Epidermal melanocyte (primary cell): ENCODE data around the gene MAB21L4.

Experiments
- DNase-seq: peaks from one replicate; pipeline ENCODE4 v3.0.0; 2011; ENCODE audit warnings: low spot score; ENCODE audit not compliant: insufficient read length

MAB21L4 gene

GRCh38 chr2:240896871-240897692 is 1.1 kb upstream of the MAB21L4 start:
- no peak for DNase-seq

DNA sequence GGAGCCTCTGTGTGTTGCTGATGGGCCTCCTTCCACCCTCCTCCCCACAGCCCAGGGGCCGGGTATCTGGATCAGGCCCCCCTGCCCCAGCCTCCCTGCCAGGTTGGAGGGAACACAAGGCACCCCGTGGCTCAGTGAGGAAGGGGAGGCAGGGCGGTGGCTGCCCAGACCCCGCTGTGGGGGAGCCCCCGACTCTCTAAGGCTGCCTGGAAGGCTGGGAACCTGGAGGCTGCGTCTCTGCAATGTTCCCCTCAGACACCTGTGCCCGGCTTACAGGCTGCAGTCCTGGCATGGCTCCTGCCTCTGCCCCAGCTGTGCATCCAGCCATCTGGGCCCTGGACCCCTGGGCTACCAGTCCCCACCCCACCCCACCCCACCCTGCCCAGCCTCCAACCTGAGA is 438 bp upstream of the MAB21L4 start:
- DNase-seq: no peak

GRCh38 chr2:240894836-240895558 is 959 bp downstream of the MAB21L4 start:
- DNase-seq: no peak

DNA sequence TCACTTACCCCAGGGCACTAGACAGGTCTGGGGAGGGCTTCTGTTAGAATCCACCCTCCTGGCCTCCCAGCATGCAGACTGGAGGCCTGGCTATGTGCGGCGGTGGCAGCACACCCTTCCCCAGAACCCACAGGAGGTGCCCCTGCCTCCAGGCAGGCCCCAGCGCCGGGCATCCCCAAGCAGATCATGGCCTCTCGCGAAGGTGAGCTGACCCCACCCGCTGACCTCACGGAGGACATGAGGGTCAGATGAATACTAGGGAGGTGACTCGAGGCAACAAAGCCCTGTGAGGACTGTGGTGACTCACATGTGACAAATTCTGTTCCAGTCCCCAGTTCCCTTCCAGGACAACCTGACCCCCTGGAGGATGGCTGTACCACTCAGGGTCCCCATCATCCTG is 1.9 kb downstream of the MAB21L4 start:
- DNase-seq: no peak

DNA sequence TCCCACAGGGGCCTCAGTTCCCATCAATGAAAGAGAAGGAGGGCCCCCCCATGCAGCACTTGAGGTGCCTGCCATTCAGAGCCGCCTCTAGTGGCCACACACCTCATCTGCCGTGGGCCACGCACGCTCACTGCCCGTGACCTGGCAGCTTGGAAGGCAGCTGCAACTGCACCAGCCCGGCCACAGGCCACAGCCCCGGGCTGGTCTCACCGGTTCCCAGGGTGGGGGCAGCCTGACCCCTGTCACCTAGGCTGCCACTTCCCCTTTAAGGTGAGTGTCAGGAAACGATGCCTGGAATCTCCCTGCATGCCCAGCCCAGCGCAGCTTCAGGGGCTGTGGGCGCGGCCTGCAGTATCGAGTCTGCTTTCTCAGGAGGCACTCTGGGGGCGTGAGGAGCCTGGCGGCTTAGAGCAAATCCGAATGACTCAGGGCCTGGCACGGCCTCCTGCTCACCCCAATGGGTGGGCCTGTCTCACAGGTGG is 2.6 kb downstream of the MAB21L4 start:
- DNase-seq: no peak

DNA sequence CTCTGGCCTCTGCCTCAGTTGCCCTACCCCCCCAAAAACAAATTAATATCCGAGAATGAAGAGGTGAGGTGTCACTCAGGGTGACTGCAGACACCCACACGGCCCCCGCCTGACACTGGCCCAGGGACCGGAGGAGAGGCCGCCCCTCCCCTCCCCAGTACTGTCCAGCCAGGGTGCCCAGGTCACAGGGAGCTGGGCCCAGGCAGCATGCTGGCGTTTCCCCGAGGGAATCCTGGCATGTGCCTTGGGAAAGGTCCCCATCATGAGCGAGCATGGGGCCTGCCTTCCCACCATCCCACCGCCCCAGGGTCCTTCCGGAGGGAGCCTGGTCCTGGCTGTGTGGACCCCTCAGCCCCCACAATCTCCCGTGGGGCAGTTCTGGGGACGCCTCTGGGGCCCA is 3.0 kb downstream of the MAB21L4 start:
- no peak for DNase-seq

DNA sequence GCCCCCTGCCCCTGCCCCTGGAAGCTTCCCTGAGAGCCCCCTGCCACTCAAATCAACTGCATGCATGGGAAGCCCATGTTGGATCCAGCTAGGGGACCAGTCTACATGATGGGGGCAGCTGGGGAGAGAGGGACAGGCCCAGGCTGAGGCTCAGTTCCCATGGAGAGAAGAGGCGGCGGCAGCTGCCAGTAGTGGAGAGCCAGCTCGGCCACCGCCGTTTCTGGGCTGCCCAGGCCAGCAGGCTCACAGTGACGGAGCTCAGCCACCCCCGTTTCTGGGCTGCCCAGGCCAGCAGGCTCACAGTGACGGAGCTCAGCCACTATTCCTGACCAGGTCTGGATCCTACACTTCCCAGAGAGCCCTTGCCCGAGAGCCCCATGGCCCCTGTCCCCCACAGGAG is 3.6 kb downstream of the MAB21L4 start:
- DNase-seq: no peak

- no peak for DNase-seq
These were observed 4.2 kb downstream of the MAB21L4 start for GRCh38 chr2:240891492-240892340.

DNA sequence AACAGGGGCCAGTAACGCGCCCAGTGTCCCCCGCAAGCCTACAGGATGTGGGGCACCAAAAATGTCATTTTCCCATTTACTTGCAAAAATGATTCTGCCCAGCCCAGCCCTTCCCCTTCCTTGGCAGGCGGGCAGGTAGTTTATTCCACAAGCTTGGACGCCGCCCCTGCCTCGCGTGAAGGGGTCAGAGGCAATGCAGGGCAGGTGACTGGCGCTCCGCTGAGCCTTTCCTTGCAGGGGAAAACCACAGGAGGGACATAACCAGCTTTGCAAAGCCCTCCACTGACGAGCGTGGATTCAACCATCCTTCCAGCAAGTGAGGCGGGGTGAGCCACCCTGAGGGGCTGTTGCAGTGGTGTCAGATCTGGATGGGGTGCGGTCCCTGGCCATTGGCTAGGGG is 5.3 kb downstream of the MAB21L4 start:
- DNase-seq: no peak

- no peak for DNase-seq
These were observed 6.1 kb downstream of the MAB21L4 start for GRCh38 chr2:240889601-240890560.

DNA sequence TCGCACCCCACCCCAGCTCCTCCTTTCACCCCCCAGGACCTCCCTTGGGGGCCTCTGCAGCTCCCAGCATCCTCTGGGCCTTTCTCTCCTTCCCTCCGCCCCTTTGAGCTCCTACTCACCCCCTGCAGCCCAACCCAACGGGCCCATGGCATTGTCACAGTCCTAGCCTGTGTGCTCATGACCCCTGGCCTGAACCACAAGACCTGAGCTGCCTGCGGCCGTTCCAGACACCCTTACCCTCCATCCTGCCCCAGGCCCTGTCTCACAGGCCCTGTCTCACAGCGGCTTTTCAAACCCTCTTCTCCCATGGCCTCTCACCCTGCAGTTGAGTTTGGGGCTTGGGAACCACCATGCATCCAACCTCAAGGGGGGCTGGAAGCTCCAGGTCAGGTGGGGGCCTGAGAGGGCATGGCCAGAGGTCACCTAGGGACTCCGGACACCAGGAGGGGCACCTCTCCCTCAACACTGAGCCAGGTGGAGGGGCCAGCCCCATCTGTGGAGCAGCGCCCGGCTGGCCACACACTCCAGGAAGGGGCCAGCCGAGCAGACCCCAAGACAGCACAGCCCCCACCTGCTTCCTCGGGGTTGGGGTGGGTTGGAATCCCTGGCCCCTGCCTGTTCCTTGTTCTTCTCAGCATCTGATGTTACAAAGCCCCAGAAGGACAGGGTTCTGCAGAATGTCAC is 6.9 kb downstream of the MAB21L4 start:
- DNase-seq: no peak

DNA sequence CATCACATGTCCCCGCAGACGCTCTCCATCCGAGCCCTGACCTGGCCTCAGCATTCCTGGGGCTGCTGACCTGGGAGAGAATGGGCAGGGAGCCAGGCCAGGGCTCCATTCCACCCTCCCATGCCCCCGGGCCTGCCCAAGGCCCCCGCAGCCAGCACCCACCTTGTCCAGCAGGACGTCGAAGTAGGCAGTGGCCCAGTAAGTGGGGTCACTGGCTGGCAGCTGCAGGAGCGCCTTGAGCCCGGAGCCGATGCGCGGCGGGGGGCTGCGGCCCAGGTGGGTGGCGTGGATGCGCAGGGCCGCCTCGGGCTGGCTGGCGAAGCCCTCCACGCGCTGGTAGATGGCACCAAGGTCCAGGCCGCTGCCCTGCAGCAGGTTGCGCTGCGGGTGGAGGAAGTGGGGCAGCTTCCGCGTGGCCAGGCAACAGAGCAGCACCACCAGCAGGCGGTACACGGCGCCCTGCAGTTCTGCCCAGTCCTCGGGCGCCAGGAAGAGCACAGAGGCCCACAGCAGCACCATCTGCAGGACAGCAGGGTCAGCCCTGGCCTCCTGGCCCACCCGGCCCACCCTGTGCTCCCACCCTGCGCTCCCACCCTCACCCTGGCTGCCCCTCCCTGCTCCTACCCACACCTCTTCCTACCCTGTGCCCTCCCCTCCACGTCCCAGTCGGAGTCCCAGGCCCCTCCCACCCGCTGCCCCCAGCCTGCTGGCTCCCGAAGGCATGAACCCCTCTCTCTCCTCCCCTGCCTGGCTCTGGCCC is 7.6 kb downstream of the MAB21L4 start:
- DNase-seq: no peak

DNA sequence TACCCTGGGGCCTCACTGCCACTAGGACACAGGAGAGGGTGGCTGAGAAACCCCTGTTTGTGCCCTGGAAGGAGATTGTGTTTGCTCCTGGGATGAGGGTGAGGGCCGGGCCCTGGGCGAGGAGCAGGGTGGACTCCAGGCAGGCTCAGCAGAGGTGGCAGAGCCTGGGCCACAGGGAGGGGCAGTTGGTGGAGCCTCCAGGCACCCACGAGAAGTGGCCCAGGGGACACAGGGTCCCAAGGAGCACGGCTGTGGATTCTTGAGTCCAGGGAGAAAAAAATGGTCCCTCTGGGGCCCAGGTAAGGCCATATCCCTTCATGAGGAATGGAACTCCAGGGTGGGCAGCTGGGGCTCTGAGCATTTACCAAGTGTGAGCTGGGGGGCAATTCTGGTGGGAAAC is 8.3 kb downstream of the MAB21L4 start:
- no peak for DNase-seq

- DNase-seq: no peak
These were observed 9.0 kb downstream of the MAB21L4 start for GRCh38 chr2:240886678-240887609.

DNA sequence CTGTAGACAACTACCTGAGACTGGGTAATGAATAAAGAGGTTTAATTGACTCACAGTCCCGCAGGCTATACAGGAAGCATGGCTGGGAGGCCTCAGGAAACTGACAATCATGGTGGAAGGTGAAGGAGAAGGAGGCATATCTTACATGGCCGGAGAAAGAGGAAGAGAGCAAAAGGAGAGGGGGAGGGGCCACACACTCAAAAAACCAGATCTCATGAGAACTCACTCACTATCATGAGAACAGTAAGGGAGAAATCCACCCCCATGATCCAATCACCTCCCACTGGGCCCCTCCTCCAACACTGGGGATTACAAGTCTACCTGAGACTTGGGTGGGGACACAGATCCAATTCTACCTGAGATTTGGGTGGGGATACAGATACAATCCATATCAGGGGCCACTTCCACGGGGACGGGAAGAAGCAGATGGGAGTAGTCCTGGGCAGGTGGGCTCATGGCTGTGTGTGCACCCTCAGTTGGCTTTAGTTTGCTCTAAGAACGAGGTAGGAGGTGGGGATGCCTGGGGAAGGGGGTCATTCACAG is 9.9 kb downstream of the MAB21L4 start:
- no peak for DNase-seq

- DNase-seq: no peak
These were observed 10.4 kb downstream of the MAB21L4 start for GRCh38 chr2:240885566-240885965.

DNA sequence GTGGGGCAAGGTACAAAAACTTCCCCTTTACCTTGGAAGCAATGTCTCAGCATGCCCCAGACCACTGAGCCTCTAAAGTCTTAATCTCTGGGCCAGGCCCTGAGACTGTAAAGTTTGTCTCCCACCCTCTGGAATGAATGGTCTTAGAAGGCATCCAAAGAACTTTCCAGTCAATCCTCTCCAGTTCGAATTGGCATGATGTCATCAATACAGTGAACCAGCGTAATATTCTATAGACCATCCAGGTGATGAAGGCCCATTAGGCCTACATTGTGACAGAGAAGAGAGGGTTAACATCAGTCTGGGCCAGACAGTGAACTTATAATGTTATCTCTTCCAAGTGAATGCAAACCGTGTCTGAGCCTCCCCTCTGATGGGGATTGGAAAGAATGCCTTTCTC is 11.2 kb downstream of the MAB21L4 start:
- DNase-seq: no peak

GRCh38 chr2:240884221-240884620 is 11.7 kb downstream of the MAB21L4 start:
- no peak for DNase-seq
